Thyroid gland (tissue), 4 donors: Measurements from ENCODE around the gene SUGP2.

Experiments
- POLR2A ChIP-seq, 2 donors: fragments of 450-650 bp; IDR thresholded peaks; one replicate each; pipeline ENCODE4 v1.6.1; 2017; ENCODE audit warnings: antibody characterized with exemption in 2 of 2, mild to moderate bottlenecking in 2 of 2, moderate library complexity in 1 of 2
- TF ChIP-seq, protein P1 (sequence below), 6 experiments: fragments of 200-600 bp in 3 of 6; fragments of 450-650 bp in 3 of 6; sonication (generic) in 3 of 6; IDR thresholded peaks; one replicate each; pipeline ENCODE4 v1.5.1; 2016 to 2019; ENCODE audit warnings: antibody characterized with exemption in 6 of 6, mild to moderate bottlenecking in 2 of 6, inconsistent platforms in 1 of 6, moderate library complexity in 1 of 6

- TF ChIP-seq, protein P1, sequence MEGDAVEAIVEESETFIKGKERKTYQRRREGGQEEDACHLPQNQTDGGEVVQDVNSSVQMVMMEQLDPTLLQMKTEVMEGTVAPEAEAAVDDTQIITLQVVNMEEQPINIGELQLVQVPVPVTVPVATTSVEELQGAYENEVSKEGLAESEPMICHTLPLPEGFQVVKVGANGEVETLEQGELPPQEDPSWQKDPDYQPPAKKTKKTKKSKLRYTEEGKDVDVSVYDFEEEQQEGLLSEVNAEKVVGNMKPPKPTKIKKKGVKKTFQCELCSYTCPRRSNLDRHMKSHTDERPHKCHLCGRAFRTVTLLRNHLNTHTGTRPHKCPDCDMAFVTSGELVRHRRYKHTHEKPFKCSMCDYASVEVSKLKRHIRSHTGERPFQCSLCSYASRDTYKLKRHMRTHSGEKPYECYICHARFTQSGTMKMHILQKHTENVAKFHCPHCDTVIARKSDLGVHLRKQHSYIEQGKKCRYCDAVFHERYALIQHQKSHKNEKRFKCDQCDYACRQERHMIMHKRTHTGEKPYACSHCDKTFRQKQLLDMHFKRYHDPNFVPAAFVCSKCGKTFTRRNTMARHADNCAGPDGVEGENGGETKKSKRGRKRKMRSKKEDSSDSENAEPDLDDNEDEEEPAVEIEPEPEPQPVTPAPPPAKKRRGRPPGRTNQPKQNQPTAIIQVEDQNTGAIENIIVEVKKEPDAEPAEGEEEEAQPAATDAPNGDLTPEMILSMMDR (IDR thresholded peaks at IDR 0.05): no peak
- TF ChIP-seq POLR2A (IDR thresholded peaks at IDR 0.05): no peak
Observed at GRCh38 chr19:19051478-19052213, 18.3 kb upstream of the SUGP2 start.
